Stimulated activated CD8-positive, alpha-beta memory T cell treated with anti-CD3 and anti-CD28 coated beads, Interleukin-15, amount 100 ng/mL, for 1 hour (primary cell): ENCODE measurements around the gene CDKN1C.

Experiments used
- DNase-seq: peaks from one replicate; pipeline ENCODE4 v3.0.0-alpha.2; 2020; ENCODE audit warnings: low read depth

The CDKN1C gene

GRCh38 chr11:2923446-2924375 lies 38.1 kb upstream of the CDKN1C start:
- DNase-seq, result no peak

GRCh38 chr11:2922655-2923054 lies 37.1 kb upstream of the CDKN1C start:
- DNase-seq, result no peak

GRCh38 chr11:2921742-2922493 lies 36.3 kb upstream of the CDKN1C start:
- no peak for DNase-seq

- no peak for DNase-seq
Measured at GRCh38 chr11:2921261-2921660, 35.7 kb upstream of the CDKN1C start.

- DNase-seq, result no peak
Measured at GRCh38 chr11:2920343-2920742, 34.8 kb upstream of the CDKN1C start.

- no peak for DNase-seq
Measured at GRCh38 chr11:2919837-2920236, 34.3 kb upstream of the CDKN1C start.

- no peak for DNase-seq
Measured at GRCh38 chr11:2919188-2919587, 33.6 kb upstream of the CDKN1C start.

GRCh38 chr11:2917842-2918490 lies 32.4 kb upstream of the CDKN1C start:
- DNase-seq, result no peak

GRCh38 chr11:2916892-2917645 lies 31.5 kb upstream of the CDKN1C start:
- no peak for DNase-seq

- DNase-seq, result no peak
Measured at GRCh38 chr11:2916114-2916891, 30.7 kb upstream of the CDKN1C start.

- DNase-seq, result no peak
Measured at GRCh38 chr11:2915473-2915872, 29.9 kb upstream of the CDKN1C start.

GRCh38 chr11:2914455-2915195 lies 29.1 kb upstream of the CDKN1C start:
- no peak for DNase-seq

- DNase-seq, result no peak
Measured at GRCh38 chr11:2913776-2914175, 28.2 kb upstream of the CDKN1C start.

GRCh38 chr11:2913019-2913431 lies 27.4 kb upstream of the CDKN1C start:
- no peak for DNase-seq

GRCh38 chr11:2912498-2912897 lies 26.9 kb upstream of the CDKN1C start:
- no peak for DNase-seq

- DNase-seq, result no peak
Measured at GRCh38 chr11:2911785-2912391, 26.3 kb upstream of the CDKN1C start.

- no peak for DNase-seq
Measured at GRCh38 chr11:2911088-2911784, 25.7 kb upstream of the CDKN1C start.

- DNase-seq, result no peak
Measured at GRCh38 chr11:2910401-2910955, 24.9 kb upstream of the CDKN1C start.
